Stimulated activated CD8-positive, alpha-beta memory T cell treated with anti-CD3 and anti-CD28 coated beads, Interleukin-15, amount 100 ng/mL, for 4 hours (primary cell): Measurements from ENCODE around the gene RAD23B.

Experiments
- DNase-seq, 2 donors: peaks; one replicate each; pipeline ENCODE4 v3.0.0-alpha.2; 2020; ENCODE audit warnings: low read depth in 2 of 2

Gene RAD23B

DNA sequence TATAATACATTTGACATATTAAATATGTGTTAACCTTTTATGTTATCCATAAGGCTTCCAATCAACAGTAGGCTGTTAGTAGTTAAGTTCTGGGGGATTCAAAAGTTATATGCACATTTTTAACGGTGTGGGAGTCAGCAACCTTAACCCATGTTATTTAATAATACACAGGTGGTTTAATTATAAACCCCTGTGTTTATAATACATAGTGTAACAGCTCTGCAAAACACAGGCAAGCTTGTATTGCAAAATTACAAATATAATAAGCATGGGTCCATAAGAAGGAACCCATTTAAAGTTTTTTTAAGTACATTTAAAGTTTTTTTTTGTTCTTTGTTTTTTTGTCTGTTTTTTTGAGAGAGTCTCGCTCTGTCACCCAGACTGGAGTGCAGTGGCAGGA is 14.5 kb upstream of the RAD23B start:
- DNase-seq: no peak

DNA sequence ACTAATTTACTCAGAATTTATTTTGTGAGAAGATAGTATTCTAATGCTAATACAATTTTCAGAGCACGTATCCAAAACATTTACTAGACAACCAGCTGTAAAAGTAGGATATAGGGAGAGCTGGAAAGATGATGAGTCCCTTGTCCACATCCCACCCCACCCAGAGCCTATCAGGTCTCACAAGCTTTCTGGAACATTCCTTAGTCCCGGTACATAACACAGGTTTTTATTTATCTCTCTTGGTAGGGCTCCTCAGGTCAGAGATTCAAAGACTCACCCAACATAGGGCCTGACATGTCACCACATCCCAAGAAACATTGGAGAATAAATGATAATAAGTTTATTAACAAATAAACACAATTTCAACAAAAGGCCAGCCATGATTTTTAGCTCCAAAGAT is 13.8 kb upstream of the RAD23B start:
- no peak for DNase-seq

- DNase-seq: no peak
These were observed 13.4 kb upstream of the RAD23B start for GRCh38 chr9:107269681-107270080.

- DNase-seq: no peak
These were observed 13.0 kb upstream of the RAD23B start for GRCh38 chr9:107270082-107270481.

- no peak for DNase-seq
These were observed 12.5 kb upstream of the RAD23B start for GRCh38 chr9:107270580-107270979.

DNA sequence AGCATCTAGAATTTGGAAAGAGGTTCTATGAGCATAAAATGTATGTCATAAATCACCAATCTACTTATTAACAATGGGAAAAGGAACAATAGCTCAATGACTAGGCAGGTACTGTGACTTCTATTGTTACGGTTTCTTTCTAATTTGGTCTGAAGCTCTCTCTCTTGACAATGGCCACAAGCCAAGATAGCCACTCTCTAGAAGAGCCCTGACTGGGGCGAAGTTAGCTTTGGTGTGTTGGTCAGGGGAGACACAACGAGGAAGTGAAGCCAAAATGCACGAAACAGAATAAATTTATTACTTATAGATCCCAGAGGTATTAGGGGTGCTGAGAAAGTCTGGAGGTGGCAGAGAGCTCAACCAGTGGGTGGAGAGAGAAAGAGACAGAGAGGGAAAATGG is 9.4 kb upstream of the RAD23B start:
- no peak for DNase-seq

DNA sequence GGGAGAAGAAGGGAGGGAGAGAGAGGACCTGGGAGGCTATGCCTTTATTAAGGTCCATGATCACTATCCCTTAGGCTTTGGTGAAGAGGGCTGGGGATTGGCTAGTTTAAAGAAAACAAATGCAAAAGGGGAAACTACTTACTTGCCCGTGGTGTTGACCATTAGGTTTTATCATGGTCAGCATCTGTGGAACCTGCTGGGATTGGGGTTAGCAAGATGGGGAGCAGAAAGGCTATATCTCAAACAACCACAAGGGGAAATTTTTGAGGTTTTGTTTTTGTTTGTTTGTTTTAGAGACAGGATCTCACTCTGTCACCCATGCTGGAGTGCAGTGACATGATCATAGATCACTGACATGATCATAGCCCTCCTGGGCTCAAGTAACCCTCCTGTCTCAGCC is 9.0 kb upstream of the RAD23B start:
- no peak for DNase-seq

DNA sequence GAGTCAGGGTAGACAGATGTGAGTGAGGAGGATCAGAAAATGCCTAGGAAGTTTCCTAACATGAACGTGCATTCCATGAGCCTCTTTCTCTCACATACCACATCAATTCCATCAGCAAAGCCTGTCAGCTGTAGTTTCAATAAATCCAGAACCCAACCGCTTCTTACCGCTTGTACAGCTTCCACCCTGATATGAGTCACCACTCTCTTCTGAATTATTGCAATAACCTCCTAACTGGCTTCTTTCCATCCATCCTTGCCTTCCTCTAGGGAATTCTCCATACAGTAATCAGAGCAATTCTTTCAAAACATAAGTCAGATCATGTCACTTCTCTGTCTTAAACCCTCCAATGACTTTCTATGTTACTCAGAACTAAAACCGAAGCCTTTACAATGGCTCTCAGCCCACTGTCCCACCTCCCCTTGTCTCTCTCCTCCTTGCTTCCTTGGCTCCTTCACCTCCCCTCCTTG is 8.1 kb upstream of the RAD23B start:
- no peak for DNase-seq

DNA sequence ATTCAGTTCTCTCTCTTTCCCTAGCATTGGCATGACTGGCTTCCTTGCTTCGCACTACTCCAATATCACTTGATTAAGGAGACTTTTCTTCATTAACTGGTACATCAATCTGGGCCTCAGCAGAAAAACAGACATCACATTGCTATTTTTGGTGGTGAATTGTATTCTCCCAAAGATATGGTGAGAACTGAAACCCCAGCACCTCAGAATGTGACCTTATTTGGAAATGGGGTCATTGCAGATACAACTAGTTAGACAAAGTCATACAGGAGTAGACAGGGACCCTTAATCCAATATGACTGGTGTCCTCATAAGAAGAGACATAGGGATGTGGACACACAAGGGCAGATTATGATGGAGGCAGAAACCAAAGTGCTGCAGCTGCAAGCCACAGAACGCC is 7.5 kb upstream of the RAD23B start:
- no peak for DNase-seq

DNA sequence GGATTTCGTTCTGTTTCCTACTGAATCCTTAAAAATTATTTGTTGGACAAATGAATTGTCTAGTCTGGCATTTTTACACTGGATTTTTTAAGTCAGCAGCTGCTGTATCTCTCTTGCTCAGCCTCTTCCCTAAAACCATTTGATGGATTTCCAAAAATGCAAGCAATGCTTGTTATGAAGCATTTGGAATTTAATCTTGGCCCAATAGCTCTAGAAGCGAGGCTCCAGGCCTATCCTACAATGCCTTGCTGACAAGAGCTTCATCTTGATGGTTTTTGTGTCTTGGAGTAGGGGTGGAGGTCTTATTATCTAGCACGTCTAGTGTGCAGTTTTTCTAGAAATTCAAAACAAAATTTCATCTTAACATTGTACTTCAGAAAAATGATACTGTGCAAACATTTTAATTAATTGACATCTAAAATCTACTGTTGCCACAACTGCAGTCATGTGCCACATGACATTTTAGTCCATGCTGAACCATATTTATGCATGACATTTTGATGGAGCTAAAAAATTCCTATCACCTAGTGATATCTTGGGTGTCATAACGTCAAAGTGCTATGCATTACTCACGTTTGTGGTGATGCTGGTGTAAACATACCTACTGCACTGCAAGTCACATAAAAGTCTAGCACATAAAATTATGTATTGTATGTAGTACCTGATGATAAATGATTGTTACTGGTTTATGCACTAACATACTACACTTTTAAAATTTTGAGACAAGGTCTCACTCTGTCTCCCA is 5.9 kb upstream of the RAD23B start:
- no peak for DNase-seq

GRCh38 chr9:107277801-107278200 is 5.3 kb upstream of the RAD23B start:
- DNase-seq: no peak

- DNase-seq: no peak
These were observed 4.0 kb upstream of the RAD23B start for GRCh38 chr9:107279086-107279485.

DNA sequence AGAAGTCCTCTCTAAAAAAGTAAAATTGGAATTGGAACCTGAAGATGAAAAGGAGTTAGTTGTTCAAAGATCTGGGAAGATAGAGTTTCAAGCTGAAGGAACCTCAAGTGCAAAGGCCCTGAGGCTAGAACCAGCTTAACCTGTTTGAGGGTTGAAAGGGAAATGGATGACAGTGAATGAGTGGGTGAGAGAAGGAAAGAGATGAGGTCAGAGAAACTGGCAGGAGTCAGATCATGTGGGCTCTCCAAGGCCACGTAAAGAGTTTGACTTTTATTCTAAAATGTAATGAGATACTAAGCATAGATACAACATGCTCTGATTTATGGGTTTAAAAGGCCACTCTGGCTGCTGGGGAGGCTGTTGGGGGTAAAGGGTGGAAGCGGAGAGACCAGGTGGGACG is 2.5 kb upstream of the RAD23B start:
- DNase-seq: no peak

DNA sequence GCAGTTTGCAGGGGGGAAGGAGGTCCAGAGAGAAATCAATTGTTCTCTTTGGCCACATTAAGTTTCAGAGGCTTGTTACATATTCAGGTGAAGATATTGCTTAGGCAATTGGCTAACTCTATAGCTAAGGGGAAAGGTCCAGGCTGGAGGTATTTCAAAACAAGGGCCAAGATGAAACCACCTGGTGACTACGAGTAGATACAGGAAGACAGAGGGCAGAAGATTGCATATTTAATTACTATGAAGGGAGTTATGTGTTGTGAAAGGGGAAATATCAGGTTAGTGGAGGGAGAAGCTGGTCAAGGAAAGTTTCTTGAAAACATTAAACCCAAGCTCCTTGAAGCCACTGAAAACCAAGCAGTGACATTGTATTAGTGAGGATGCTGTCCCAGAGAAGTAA is 1.9 kb upstream of the RAD23B start:
- DNase-seq: no peak

- no peak for DNase-seq
These were observed 984 bp upstream of the RAD23B start for GRCh38 chr9:107281922-107282667.

DNA sequence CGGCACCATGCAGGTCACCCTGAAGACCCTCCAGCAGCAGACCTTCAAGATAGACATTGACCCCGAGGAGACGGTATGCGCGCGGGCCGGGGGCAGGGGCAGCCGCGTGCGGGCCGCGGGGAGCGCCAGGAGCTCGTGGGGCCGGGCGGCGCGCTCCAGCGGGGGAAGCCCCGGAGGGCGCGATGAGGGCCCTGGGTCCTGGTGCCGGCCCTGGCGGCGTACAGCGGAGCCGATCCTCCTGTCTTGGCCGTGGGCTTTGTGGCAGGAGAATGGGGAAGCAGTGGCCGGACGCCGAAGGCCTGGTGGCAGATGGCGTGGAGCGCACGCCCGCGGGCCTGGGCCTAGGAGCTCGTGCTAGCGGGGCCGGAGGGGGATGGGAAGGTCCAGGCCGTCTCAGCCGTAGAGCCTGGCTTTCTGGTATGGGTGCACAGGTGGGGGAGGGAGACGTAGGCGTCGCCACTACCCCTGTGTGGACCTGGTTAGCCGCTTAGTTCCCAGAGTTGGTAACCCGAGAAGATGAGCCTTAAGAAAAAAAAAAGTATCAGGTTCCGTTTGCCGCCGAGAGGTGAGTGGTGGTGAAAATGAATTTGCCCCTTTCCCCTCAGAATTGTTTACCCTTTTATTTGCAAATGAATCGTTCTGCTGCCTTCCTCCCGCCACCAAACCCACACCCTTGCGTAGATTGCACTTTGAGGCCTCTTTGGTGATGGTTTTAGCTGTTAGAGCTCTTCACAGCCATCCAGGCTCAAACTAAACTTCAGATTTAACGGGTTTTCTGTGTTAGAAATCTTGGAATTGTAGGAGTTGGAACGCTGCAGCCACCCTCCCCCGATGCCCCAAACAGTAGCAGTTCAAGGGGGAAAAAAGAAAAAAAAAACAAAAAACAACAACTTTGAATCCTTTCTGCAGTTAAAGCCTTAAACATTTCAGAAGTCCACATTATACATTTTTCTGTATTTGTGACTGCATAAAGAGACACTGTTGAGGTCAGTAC is 841 bp downstream of the RAD23B start:
- peak; percentile 30 to 41 for DNase-seq

DNA sequence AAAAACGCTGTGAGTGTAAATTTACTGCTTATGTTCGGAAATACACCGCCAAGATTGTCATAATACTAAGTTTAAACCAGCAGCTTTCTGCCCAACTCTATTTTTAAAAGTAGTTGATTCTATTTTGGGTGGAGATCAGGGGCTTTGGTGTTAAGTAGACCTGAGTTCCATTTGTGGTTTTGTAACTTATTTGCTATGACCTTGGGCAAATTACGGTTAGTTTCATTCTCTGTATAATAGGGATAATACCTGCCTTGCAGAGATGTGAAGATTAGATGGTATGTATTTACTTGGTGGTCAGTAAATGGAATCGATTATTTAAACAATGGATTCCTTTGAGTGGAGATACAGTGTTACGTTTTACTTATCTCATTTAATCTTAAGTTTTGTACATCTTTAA is 1.6 kb downstream of the RAD23B start:
- no peak for DNase-seq

DNA sequence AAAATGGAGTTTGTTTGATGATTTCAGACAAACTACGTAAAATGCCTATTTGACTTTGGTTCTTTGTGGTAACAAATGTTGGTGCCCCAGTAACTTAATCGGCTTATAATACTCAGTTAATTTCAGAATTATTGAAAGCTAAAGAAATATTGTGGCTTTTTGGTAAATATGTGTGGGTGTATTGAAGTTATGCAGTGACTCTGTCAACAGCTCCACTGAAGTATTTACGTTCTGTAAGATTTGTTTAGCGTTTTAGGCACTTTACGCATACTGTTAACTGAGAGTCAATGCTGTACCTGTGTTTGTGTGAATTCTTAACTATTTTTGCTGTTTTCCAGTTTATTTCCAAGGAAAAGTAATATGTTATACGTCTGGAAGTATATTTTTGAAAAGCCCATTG is 2.2 kb downstream of the RAD23B start:
- DNase-seq: no peak

DNA sequence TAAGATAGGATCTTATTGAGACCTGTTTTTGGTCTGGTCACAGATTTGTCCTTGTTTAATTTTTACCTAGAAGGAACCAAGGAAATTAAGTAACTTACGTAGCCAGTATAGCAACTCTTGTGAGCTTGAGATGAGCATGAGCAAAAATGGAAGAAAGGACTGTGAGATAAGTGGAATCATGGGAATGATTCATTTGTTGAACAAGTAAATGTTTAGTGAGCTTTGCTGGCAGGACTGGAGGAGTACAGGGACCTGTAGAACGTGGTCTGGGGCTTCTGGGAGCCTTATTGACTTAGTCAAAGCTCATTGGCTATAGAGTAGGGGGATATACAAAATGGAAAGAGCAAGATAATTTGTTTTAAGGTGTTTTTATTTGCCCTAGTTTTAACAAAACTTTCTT is 3.0 kb downstream of the RAD23B start:
- DNase-seq: no peak

DNA sequence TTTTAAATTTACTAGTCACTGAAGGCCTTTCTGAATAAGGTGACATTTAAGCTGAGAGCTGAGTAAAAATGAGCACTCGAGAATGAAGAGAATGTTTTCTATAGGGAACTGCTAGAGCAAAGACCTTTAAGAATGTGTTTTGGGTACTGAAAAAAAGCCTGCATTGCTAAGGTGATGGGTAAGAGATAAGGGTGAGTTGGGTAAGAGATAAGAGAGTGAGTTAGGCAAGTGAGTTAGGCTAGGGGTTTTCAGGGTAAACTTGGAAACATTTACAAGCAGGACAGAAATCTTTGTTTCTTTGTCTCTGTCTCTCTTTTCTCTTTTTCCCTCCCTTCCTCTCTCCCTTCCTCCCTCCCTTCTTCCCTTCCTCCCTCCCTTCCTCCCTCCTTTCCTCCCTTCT is 5.6 kb downstream of the RAD23B start:
- DNase-seq: no peak

- no peak for DNase-seq
These were observed 7.5 kb downstream of the RAD23B start for GRCh38 chr9:107290619-107291018.
